Inferior parietal cortex (tissue), 1 donor: Measurements from ENCODE around the gene MELK.

Source experiments
- DNase-seq: peaks from one replicate; pipeline ENCODE4 v3.0.0-alpha.2; 2016; ENCODE audit errors: extremely low spot score

Gene MELK

GRCh38 chr9:36584620-36585460 lies 12.1 kb downstream of the MELK start:
- DNase-seq, result no peak

- DNase-seq, result no peak
Measured at GRCh38 chr9:36590231-36590630, 17.5 kb downstream of the MELK start.

DNA sequence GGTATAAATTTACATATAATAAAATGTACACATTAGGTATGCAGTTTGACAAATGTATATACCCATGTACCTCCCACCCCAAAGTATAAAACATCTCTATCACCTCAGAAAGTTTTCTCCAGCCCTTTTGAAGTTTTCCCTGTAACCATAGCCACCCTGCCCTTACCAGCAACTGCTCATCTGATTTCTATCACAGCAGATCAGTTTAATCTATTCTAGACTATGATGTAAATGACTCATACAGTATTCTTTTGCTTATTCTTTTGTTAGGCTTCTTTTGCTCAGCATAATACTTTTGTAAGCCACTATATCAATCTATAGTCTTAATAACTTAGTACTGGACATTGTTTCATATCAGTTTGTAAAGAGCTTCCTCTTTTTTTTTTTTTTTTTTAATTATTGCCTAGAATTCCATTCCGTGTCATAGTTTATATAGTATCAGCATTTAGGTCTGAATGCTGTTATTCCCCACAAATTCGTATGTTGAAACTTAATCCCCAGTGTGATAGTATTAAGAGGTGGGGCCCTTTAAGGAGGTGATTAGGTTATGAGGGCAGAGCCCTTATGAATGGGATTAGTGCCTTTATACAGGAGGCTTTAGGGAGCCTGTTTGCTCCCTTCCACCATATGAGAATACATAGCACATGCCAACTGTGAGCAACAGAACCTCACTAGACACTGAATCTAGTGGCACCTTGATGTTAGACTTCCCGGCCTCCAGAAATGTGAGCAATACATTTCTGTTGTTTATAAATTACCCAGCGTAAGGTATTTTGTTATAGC lies 20.3 kb downstream of the MELK start:
- DNase-seq, result no peak

DNA sequence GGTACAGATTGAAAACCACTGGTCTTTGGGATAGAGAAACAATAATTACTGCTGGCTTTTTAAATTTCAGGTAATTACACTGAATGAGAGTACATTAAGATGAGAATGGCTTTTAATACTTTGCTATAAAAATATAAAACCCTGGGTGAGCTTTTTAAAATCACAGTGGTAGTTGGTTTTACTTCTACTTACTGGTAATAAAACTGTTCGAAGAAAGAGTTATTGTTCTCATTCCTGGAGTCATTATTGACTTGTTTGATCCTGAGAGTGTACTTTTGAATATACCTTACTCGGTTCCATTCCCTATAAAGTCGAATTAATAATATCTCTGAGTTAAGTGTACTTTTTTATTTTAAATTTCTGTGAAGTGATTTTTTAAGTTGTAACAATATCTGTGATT lies 21.5 kb downstream of the MELK start:
- DNase-seq, result no peak

GRCh38 chr9:36597412-36598178 lies 24.9 kb downstream of the MELK start:
- no peak for DNase-seq

- no peak for DNase-seq
Measured at GRCh38 chr9:36598273-36598672, 25.6 kb downstream of the MELK start.

- no peak for DNase-seq
Measured at GRCh38 chr9:36603006-36603405, 30.3 kb downstream of the MELK start.

- DNase-seq, result no peak
Measured at GRCh38 chr9:36609306-36609705, 36.6 kb downstream of the MELK start.

DNA sequence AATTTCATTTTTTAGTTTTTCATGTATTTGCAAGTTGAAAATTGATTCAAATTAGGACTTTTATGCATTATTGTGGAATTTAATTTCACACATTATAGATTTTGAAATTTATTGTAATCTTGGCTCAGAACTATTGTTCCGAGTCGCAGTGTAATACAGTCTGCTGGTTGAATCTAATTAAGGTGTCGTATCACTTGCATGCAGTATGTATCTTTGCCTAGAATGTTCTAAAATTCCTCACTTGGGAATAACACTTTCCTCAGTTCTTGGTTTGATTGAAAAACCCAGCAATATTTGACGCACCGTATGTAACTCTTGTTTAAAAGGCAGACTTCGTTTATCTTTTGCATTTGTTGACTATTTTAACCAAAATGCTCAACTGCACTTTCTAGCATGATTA lies 49.4 kb downstream of the MELK start:
- DNase-seq, result no peak

- DNase-seq, result no peak
Measured at GRCh38 chr9:36623280-36623679, 50.6 kb downstream of the MELK start.

GRCh38 chr9:36625006-36625615 lies 52.4 kb downstream of the MELK start:
- peak; percentile 40 for DNase-seq

- DNase-seq, result peak; percentile 53
Measured at GRCh38 chr9:36632892-36633291, 60.2 kb downstream of the MELK start.

GRCh38 chr9:36637491-36638270 lies 65.0 kb downstream of the MELK start:
- no peak for DNase-seq

DNA sequence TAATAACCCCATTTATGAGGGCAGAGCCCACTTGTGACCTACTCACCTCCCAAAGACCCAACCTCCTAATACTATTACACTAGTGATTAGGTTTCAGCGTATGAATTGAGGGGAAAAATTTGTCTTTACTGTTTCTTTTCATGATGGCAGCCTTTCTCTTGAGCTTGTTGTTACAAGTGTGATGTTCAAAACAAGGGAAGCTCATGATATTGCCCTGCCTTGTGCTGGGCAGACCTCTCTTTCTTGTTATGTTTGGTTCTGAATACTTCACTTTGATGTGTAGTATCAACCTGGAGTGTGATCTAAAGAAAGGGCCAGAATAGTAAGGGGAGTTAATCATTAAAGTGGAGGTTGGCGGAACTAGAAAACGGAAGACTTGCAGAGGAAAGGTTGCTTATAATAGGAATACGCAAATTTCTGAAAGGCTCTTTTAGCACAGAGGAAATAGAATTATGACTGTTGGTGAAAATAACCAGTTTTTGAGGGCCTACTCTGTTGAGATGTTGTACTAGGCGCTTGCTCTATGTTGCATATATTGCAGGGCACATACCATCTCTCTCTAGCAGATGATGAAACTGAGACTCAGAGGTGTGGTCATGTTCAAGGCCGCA lies 68.2 kb downstream of the MELK start:
- DNase-seq, result no peak

DNA sequence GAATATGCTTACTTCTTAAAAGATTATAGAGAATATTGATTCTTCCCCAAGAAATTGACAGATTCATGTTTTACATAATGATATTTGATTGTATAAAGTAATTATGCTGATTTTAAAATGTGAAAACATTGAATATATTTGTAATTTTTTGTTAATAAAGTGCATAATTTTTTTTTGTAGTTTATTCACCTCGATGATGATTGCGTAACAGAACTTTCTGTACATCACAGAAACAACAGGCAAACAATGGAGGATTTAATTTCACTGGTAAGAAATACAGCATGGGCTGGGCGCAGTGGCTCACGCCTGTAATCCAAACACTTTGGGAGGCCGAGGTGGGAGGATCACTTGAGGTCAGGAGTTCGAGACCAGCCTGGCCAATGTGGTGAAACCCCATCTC lies 70.1 kb downstream of the MELK start:
- DNase-seq, result no peak

GRCh38 chr9:36656842-36657241 lies 84.1 kb downstream of the MELK start:
- DNase-seq, result no peak

- DNase-seq, result no peak
Measured at GRCh38 chr9:36659500-36659899, 86.8 kb downstream of the MELK start.

- no peak for DNase-seq
Measured at GRCh38 chr9:36664806-36665205, 92.1 kb downstream of the MELK start.

DNA sequence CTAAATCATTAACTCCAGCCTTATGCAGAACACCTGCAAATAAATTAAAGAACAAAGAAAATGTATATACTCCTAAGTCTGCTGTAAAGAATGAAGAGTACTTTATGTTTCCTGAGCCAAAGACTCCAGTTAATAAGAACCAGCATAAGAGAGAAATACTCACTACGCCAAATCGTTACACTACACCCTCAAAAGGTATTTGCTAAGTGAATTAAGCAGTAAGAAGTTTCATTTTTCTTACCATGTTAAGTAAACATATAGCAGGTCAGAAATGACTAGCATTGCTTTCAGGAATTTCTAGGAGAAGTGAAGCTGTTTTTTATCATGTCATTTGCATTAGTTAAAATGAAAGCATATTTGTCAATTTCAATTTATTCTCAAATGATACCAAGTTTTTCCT lies 92.7 kb downstream of the MELK start:
- no peak for DNase-seq

DNA sequence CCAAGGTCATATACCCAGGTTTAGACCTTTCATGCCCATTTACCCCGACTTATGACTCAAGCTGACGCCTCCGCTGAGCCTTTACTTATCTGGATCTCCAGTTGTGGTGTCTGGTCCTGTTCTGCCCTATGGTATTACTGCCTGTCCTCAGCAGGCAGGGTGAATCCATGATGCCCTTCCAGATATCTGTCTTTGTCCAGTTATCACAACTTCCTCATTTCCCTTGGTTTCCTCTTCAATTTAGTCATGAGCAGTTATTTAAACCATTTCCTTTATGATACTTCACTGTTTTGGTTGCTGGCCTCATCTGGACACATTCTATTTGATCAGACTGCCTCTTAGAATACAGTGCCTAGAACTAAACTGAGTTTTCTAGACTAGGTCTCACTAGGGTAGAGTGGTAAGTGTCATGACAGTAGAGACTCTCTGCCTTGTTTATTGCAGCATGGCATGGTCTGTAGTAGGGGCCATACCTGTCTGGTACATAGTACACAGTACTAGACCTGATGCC lies 93.3 kb downstream of the MELK start:
- DNase-seq, result no peak
